Measurements from ENCODE around the gene MAP3K5. TPM values are rescaled to one million over a fixed set of nuclear protein-coding genes. Genes with fewer than 3 reads are reported as not detected.

MAP3K5 gene
- total RNA-seq, 1 donor from 2014 or later = 1.6 TPM

DNA sequence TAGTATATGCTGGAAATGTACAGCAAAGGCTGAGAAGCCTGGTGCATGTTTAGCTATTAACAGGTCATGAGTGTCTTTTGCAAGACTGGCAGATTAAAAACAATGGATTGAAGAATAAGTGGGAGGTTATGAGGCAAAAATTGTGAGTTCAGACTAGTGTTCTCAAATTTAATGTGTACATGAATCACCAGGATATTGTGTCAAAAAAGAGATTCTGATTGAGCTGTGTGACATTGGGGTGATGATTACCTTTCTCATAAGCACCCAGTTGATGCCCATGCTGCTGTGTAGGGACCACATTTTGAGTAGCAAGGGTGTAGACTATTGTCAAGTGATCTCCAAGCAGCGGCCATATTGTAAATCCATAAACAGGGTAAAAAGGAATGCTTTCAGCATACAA lies 44.8 kb downstream of the MAP3K5 start:
- no peaks in the 10 kb centered on the region for H3K27me3 Mint-ChIP-seq (ENCODE audit: unreplicated experiment)
- no peaks in the 10 kb centered on the region for H3K4me1 Mint-ChIP-seq (ENCODE audit: unreplicated experiment)
- no peak for DNase-seq (ENCODE audit: extremely low spot score, unreplicated experiment)
- TF ChIP-seq CTCF (IDR thresholded peaks at IDR 0.05) = no peak
- H3K27ac Mint-ChIP-seq (ENCODE audit: unreplicated experiment) = no peak overlapping the region
- H3K9me3 Mint-ChIP-seq (ENCODE audit: unreplicated experiment) = peaks cover 4% of the 10 kb centered on the region
- no peak overlapping the region for H3K4me3 Mint-ChIP-seq (ENCODE audit: unreplicated experiment)
- no peaks in the 10 kb centered on the region for H3K36me3 Mint-ChIP-seq (ENCODE audit: unreplicated experiment)

GRCh38 chr6:136745300-136745699 lies 47.0 kb downstream of the MAP3K5 start:
- Mint-ChIP-seq H3K27ac (ENCODE audit: unreplicated experiment) (no peak overlapping the region), H3K4me3 (ENCODE audit: unreplicated experiment) (no peak overlapping the region), H3K9me3 (ENCODE audit: unreplicated experiment) (peaks cover 4% of the 10 kb centered on the region), H3K36me3 (ENCODE audit: unreplicated experiment) (no peaks in the 10 kb centered on the region), H3K27me3 (ENCODE audit: unreplicated experiment) (no peaks in the 10 kb centered on the region), H3K4me1 (ENCODE audit: unreplicated experiment) (peaks cover 3% of the 10 kb centered on the region)
- DNase-seq (ENCODE audit: extremely low spot score, unreplicated experiment) = no peak
- no peak for TF ChIP-seq CTCF (IDR thresholded peaks at IDR 0.05)

DNA sequence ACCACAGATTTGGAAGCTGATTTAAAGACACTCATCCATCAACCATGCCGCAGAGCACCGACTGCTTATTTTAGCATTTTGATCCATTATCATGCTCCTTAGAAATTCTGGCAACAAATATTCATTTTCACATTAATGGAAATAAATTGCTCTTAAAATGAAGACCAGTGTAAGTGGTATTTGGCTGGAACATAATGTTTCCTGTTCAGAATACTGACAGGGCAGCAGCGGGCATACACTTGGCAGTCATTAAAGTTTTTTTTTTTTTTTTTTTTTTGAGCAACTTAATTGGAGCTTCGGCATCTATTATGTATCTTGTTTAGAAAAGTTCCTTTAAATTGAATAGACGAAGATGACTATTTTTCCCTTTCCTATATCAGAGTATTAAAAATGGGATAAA lies 47.4 kb downstream of the MAP3K5 start:
- H3K4me1 Mint-ChIP-seq (ENCODE audit: unreplicated experiment) = peaks cover 7% of the 10 kb centered on the region
- no peak overlapping the region for H3K27ac Mint-ChIP-seq (ENCODE audit: unreplicated experiment)
- no peak for DNase-seq (ENCODE audit: extremely low spot score, unreplicated experiment)
- H3K27me3 Mint-ChIP-seq (ENCODE audit: unreplicated experiment) = no peaks in the 10 kb centered on the region
- TF ChIP-seq CTCF (IDR thresholded peaks at IDR 0.05) = no peak
- no peak overlapping the region for H3K4me3 Mint-ChIP-seq (ENCODE audit: unreplicated experiment)
- peaks cover 4% of the 10 kb centered on the region for H3K9me3 Mint-ChIP-seq (ENCODE audit: unreplicated experiment)
- no peaks in the 10 kb centered on the region for H3K36me3 Mint-ChIP-seq (ENCODE audit: unreplicated experiment)

GRCh38 chr6:136742125-136742524 lies 50.2 kb downstream of the MAP3K5 start:
- TF ChIP-seq CTCF (IDR thresholded peaks at IDR 0.05) = no peak
- DNase-seq (ENCODE audit: extremely low spot score, unreplicated experiment) = no peak
- H3K27ac Mint-ChIP-seq (ENCODE audit: unreplicated experiment) = no peak overlapping the region
- H3K4me1 Mint-ChIP-seq (ENCODE audit: unreplicated experiment) = peaks cover 10% of the 10 kb centered on the region
- no peaks in the 10 kb centered on the region for H3K27me3 Mint-ChIP-seq (ENCODE audit: unreplicated experiment)
- peaks cover 4% of the 10 kb centered on the region for H3K9me3 Mint-ChIP-seq (ENCODE audit: unreplicated experiment)
- H3K4me3 Mint-ChIP-seq (ENCODE audit: unreplicated experiment) = no peak overlapping the region
- no peaks in the 10 kb centered on the region for H3K36me3 Mint-ChIP-seq (ENCODE audit: unreplicated experiment)

GRCh38 chr6:136740050-136740974 lies 52.0 kb downstream of the MAP3K5 start:
- Mint-ChIP-seq H3K4me1 (ENCODE audit: unreplicated experiment) (peaks cover 10% of the 10 kb centered on the region), H3K36me3 (ENCODE audit: unreplicated experiment) (no peaks in the 10 kb centered on the region), H3K9me3 (ENCODE audit: unreplicated experiment) (peaks cover 4% of the 10 kb centered on the region), H3K27ac (ENCODE audit: unreplicated experiment) (peak overlapping the region; percentile 32), H3K27me3 (ENCODE audit: unreplicated experiment) (no peaks in the 10 kb centered on the region), H3K4me3 (ENCODE audit: unreplicated experiment) (no peak overlapping the region)
- no peak for DNase-seq (ENCODE audit: extremely low spot score, unreplicated experiment)
- no peak for TF ChIP-seq CTCF (IDR thresholded peaks at IDR 0.05)

Data from osteocyte (in vitro differentiated cells).